Vagina (tissue), 2 donors: ENCODE results near the gene PCDHA1.

Experiments used
- CTCF ChIP-seq, 3 experiments: fragments of 450-650 bp in 2 of 3; fragments of 200-600 bp in 1 of 3; sonication (generic) in 1 of 3; IDR thresholded peaks; one replicate each; pipeline ENCODE4 v1.5.1; 2017 to 2019; ENCODE audit warnings: antibody characterized with exemption in 3 of 3, mild to moderate bottlenecking in 2 of 3, moderate library complexity in 2 of 3
- POLR2A ChIP-seq, 2 donors: fragments of 450-650 bp; IDR thresholded peaks; one replicate each; pipeline ENCODE4 v1.6.1; 2017; ENCODE audit warnings: antibody characterized with exemption in 2 of 2, mild to moderate bottlenecking in 2 of 2, moderate library complexity in 2 of 2

DNA sequence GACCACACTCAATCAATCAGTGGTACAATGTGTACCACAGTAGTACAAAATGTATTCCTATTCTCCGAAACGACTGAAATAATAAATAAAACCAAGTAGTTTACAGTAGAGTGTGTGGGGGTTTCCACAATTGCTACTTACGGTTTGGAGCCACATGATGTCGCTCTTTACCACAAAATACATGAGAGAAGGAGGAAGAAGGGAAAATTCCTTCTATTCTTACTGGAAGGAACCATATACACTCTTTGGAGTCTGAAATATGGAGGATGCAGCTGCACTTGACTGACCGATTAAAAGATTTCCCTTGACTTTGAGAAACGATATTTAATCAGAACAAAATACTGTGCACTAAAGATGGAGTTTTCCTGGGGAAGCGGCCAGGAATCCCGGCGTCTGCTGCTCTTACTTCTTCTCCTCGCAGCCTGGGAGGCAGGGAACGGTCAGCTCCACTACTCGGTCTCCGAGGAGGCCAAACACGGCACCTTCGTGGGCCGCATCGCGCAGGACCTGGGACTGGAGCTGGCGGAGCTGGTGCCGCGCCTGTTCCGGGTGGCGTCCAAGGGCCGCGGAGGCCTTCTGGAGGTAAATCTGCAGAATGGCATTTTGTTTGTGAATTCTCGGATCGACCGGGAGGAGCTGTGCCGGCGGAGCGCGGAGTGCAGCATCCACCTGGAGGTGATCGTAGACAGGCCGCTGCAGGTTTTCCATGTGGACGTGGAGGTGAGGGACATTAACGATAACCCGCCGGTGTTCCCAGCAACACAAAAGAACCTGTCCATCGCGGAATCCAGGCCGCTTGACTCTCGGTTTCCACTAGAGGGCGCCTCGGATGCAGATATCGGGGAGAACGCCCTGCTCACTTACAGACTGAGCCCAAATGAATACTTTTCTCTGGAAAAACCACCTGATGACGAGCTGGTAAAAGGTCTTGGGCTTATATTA lies 21.2 kb downstream of the PCDHA1 start, which contains the start of gene PCDHA4:
- TF ChIP-seq CTCF (IDR thresholded peaks at IDR 0.05): no peak
- no peak for TF ChIP-seq POLR2A (IDR thresholded peaks at IDR 0.05)
